GM19438 (cell line): Measurements from ENCODE around the gene EFHD2.
"Not testable (repeated sequence)": the region's sequence is repeated elsewhere in the genome, so short reads cannot be mapped to it uniquely, and the experiment has no call there.

Source experiments
- ATAC-seq: cut with Tn5 transposase; IDR thresholded peaks from one replicate; pipeline ENCODE4 v1.9.1; 2021; ENCODE audit warnings: low read depth; ENCODE audit not compliant: unreplicated experiment

The EFHD2 gene

DNA sequence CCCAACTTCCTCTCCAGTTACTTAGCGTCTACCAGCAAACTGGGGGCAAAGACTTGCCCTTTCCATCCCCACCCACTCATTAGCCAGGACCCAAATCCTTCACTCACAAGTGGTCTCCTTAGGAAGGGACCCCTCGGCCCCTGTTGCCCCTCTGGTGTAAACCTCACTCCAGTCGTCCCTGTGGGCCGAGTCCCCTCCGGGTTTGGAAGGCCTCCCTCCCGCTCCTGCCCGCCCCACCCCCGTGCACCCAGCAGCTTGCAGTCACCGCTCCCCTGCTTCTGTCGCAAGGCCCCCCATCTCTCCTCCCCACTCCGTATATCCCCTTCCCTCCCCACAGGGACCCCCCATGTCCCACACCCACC lies 1.2 kb downstream of the EFHD2 start:
- no peak for ATAC-seq

DNA sequence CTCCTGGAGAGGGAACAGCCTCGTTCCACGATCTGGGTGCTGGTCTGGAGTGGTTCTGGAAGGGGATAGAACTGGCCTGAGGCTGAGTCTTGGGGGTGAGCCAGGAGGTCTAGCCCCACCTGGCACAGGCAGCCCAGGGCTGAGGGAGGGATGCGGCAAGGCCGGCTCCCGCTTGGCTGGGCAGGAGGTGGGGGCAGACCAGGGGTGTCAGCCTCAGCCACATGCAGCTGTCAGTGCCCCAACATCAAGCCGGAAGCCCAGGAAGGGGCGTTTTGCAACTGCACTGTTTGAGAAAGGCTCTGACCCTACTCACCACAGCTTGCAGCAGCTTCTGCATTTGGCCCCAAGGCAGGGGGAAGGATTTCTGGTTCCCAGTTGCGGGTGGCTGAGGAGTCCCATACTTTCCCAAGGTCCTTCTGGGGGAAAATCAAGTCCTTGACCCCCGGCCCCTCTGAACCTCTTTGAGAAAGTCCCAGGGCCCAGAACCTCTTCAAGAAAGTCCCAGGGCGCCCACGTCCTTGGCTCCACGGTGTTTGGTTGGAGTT lies 2.0 kb downstream of the EFHD2 start:
- peak; percentile 53 for ATAC-seq

DNA sequence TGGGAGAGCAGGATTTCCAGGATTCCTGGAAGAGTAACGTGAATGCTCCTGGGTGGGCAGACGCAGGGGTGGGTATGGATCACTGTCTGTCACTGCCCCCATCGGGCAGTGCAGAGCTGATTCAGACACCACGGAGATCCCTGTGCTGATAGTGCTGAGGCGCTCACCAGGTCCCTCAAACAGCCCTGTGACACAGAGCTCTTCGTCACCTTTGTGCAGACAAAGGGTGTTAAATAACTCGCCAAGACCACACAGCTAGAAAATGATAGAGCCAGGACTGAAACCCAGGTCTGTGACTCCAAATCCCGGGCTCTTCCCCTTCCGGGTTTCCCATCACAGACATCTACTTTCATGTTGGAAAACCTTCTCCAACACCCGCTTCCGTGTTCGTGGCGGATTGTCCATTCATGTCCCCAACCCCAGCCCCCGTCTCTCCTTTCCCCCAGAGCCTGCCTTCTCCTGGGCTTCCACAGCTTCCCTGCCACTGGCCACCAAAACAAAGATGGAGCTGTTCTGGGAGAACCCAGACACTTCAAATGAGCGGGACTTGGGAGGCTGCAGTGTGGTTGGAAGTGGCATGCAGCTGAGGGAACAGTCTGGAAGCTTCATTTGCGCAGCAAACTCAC lies 2.6 kb downstream of the EFHD2 start:
- ATAC-seq = no peak

- ATAC-seq = no peak
These were observed 3.2 kb downstream of the EFHD2 start for GRCh38 chr1:15412843-15413242.

- no peak for ATAC-seq
These were observed 4.1 kb downstream of the EFHD2 start for GRCh38 chr1:15413563-15414444.

DNA sequence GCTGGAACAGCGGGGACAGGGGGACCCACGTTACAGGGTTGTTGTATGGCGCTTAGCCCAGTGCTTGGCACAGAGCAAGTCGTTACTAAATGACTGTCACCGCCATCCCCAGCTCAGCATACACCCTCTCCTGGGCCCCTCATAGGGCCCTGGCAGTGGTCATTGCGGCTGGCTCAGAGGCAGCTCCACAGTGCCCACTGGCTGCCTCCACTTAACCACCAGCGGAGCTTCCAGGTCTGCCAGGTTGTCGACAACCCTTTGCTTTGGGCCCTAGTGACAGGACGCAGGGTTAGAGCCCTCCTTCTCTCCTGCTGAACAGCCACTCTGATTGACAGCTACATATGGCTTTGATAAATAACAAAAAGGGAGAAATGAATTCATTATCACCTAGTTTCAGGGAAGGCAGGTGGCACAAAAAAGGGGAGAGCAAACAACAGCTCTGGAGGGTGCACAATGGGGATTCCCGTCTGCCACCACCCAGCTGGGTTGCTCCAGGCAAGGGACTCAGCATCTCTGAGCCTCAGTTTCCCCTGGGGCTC lies 4.8 kb downstream of the EFHD2 start:
- ATAC-seq = no peak

DNA sequence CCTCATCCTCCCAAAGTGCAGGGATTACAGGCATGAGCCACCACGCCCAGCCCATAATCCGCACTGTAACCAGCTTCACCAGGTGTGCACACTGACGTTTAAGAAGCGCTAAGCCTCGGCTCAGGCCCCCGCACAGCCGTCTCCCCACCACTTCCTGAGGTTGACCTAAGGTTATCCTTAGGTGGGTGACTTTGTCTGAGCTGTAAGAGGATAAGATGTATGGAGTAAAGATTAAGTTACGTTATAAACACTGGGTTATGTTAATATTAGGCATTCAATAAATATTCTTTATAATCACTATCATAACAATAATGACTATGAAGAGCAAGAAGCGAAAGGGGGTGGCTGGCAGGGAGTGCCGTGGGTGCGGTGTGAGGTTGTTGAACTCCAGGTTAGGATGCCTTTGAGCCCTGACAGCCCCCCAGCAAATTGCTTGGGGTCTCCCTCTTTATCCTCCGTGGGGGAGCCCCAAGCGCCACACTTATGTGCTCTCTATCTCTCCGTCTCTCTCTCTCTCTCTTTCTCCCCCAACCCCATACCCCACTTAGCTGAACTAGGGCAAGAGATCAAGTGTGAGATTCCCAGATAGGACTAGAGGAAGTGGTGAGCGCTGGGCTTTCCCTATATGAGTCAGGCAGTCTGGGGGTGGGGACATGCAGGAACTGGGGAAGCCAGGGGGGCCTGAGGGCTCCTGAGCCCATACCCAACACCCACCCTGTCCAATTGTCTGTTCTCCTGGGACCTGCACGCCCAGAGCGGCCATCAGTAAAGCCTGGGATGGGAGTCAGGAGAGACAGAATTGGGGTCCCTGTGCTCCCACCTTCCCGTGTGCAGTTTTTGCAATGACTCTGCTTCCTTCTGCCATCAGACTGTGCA lies 7.6 kb downstream of the EFHD2 start:
- peak; percentile 66 for ATAC-seq

DNA sequence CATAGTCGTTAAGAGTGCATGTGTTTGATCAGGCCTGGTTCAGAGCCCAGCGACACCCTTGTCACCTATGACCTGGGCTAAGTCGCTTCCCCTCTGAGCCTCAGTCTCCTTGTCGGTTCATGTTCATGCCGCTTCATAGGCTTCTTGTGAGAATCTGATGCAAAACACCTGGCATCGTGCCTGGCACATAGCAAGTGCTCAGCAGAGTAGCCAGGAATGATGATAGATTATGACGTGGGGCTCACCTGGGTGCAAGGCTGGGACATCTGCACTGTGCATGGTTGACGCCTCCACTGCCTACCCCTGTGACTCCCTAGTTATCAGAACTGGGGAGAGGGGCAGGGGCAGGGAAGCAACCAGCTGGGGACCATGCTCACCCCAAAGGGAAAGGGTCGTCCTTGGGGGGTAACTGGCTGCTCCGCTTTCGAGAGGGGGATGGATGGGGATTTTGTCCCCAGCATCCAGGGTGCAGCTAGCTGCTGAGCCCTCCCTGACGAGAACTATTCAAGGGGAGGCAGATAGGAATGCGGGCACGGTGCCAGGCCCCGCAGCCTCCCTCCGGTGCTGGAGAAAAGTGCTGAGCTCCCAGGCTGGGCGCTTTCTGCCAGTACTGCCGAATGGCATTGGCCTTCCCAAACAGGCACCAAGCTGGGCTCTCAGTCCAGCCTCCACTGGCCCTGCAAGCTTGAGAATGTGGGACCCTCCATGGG lies 9.3 kb downstream of the EFHD2 start:
- ATAC-seq = no peak

DNA sequence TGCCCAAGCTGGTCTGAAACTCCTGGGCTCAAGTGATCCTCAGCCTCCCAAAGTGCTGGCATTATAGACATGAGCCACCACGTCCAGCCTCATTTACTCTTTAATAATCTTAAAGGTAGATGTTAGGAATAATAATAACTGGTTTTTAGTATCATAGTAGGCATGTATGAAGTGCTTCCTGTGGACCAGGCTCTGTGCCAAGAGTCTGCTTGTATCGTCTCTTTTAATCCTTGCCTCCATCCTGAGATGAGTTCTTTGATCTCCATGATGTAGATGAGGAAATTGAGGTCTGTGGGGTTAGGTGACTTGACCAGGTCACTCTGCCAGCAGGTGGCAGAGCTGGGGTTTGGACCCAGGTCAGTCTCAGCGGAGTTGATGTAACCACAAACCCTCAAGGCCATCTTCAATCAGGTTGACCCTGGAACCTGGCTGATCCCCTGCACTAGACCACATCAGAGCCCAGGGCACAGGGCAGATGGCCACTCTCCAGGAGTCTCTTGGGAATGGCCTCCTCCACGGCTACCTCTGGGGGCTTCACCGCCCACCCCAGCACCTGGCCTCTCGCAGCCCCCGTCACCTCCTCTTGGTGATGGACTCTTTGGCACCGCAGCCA lies 11.3 kb downstream of the EFHD2 start:
- no peak for ATAC-seq

GRCh38 chr1:15422871-15423270 lies 13.2 kb downstream of the EFHD2 start:
- ATAC-seq = no peak

- no peak for ATAC-seq
These were observed 13.8 kb downstream of the EFHD2 start for GRCh38 chr1:15423355-15424077.

- ATAC-seq = no peak
These were observed 14.5 kb downstream of the EFHD2 start for GRCh38 chr1:15424146-15424667.

GRCh38 chr1:15424981-15425380 lies 15.3 kb downstream of the EFHD2 start:
- ATAC-seq = no peak

- no peak for ATAC-seq
These were observed 15.8 kb downstream of the EFHD2 start for GRCh38 chr1:15425521-15425920.

DNA sequence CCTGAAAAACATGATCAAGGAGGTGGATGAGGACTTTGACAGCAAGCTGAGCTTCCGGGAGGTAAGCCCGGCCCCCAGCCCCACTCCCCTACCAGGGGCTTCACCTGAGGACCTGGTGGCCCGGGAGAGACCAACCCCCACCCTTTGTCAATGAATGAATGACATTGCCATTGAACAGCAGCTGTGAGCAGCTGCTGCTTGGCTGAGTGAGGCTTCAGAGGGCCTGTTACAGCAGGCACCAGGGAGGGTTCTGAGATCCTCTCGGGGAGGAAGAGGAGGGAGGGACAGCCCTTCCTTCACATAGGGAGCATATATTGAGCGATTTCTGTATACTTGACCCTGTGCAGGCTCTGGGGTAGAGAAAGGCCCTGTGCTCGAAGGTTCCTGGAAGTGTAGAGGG lies 16.3 kb downstream of the EFHD2 start:
- ATAC-seq = no peak

DNA sequence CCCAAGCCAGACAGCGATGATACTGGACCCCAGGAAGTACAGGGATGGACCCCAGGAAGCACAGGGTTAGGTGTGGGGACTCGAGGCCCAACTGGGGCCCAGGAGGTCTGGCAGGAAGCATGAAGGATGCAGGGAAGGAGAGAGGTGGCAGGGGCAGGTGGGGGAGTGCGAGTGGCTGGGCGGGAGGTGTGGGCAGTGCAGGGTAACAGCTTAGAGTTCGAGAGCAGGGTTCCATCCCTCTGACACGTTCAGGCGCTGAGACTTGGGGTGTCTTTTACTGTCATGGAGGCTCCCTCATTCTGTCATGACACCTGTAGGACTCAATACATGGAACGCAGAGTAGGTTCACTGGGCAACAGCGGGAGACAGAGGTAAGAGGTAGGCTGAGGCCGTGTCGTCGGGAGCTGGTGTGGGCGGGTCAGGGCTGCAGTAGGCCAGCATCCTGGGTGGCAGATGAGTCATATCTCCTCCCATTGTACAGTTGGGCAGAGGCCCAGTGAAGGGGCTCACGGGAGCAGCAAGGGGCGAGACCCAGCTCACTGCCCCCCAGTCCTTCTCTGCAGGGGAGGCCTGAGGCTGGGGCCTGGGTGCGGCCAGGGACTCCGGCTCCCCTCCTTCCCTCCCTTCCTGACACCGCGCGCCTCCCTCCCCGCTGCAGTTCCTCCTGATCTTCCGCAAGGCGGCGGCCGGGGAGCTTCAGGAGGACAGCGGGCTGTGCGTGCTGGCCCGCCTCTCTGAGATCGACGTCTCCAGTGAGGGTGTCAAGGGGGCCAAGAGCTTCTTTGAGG lies 17.0 kb downstream of the EFHD2 start:
- ATAC-seq = no peak

DNA sequence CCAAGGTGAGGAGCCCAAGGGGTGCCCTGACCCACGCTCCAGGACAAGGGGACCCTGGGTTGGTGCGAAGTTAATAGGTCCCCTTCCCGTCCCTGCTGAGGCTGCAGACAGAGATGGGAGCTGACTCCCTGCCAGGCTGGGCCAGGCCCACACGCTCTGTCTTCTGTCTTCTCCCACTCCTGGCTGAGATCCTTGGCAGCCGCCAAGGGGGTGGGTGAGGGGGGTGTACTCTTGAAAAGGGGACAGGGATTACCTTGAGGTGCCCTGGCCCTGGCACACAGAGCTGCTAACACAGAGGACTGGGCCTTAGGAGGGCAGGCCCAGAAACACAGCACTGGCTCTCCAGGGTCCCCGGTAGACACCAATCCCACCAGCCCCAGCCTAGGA lies 17.6 kb downstream of the EFHD2 start:
- no peak for ATAC-seq

DNA sequence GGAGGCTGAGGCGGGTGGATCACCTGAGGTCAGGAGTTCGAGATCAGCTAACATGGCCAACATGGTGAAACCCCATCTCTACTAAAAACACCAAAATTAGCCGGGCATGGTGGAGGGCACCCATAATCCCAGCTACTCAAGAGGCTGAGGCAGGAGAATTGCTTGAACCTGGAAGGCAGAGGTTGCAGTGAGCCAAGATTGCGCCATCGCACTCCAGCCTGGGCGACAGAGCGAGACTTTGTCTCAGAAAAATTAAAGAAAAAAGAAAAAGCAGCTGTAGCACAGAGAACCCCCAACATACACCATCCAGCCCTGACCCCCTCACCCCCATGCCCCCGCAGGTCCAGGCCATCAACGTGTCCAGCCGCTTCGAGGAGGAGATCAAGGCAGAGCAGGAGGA lies 18.6 kb downstream of the EFHD2 start:
- ATAC-seq = not testable (repeated sequence)
